NCI-H1105 (cell line): Measurements from ENCODE around the gene ADSS1.

ENCODE experiments used
- DNase-seq: peaks from one replicate; lab custom pipeline; 2025; lab: John Stamatoyannopoulos, UW

Gene ADSS1

DNA sequence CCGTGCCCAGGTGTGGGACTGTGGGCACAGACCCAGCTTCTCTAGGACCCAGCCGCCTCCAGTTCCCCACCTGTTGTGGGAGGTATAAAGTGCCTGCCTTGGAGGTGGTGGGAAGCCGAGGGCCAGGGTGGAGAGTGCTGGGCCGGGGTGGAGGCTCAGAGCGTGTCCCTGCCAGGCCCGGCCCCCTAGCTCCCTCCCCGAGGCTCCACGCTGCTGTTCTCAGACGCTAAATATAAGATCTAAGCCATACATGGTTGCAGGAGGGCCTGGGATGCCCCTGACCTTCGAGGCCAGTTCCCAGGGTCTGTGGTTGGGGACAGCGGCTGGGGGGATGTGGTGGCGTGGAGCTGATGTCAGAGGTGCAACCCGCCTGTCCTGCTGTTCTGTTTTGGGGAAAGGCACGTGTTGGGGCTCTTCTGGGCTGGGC is 23.8 kb upstream of the ADSS1 start:
- no peak for DNase-seq

GRCh38 chr14:104700747-104701217 is 23.2 kb upstream of the ADSS1 start:
- DNase-seq = no peak

DNA sequence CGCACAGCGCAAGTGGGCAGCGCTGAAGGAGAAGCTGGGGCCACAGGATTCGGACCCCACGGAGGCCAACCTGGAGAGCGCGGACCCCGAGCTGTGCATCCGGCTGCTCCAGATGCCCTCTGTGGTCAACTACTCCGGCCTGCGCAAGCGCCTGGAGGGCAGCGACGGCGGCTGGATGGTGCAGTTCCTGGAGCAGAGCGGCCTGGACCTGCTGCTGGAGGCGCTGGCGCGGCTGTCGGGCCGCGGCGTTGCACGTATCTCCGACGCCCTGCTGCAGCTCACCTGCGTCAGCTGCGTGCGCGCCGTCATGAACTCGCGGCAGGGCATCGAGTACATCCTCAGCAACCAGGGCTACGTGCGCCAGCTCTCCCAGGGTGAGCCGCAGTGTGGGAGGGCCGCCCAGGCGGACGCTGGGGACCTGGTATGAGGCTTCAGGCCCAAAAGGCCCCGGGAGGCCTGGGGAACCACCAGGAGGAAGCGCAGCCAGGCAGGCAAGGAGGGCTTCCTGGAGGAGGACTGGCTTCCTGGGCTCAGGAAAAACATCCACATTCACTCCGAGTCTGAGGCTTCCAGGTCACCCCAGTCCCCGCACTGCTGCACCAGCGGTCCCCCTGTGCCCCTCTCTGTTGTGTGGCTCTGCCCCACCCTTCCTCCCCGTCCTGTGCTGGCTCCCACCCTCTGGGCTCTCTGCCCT is 22.5 kb upstream of the ADSS1 start:
- DNase-seq = no peak

GRCh38 chr14:104702106-104702505 is 21.9 kb upstream of the ADSS1 start:
- DNase-seq = no peak

- no peak for DNase-seq
Observed at GRCh38 chr14:104702673-104703072, 21.4 kb upstream of the ADSS1 start.

- DNase-seq = no peak
Observed at GRCh38 chr14:104703269-104703668, 20.8 kb upstream of the ADSS1 start.

DNA sequence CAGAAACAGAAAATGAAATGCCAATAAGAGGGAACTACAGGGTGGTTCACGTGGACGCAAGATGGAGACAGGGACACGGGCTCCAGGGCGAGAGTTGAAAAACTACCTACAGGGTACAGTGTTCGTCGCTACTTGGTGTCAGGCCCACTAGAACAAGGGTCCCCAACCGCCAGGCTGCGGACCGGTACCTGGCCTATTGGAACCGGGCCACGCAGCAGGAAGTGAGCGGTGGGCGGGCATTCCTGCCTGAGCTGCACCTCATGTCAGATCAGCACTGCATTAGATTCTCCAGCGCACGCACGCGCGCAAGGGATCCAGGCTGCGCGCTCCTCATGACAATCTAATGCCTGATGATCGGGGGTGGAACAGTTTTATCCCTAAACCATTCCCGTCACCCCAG is 19.8 kb upstream of the ADSS1 start:
- no peak for DNase-seq

DNA sequence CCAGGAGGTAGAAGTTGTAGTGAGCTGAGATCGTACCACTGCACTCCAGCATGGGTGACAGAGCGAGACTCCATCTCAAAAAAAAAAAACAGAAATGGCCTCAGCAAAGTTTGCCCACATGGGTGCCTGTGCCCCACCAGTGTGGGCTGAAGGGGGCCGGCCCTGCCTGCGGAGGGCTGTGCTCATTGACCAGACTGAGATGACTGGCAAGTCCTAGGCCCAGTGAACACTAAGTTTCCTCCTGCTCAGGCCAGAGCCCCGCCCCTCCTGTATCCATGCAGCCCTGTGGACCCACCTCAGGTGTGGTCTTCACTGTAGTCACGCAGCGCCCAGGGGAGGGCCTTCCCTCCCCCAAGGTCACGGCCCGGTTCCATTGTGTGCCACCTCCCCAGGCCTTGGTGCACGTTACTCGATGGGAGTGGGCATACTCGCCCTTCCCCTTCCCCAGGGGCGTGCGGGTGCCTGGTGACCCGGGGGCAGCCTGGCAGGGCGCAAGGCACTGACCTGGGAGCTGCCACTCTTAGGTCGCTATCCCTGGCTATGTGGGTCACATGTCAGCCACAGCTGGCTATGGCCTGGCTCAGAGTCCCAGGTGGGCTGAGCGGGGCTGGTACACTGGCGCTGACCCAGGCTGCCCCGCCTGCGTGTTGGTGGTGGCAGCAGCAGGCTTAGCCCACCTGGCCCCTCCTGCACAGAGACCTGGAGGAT is 18.5 kb upstream of the ADSS1 start:
- DNase-seq = no peak

GRCh38 chr14:104706733-104707607 is 17.1 kb upstream of the ADSS1 start:
- DNase-seq = no peak

DNA sequence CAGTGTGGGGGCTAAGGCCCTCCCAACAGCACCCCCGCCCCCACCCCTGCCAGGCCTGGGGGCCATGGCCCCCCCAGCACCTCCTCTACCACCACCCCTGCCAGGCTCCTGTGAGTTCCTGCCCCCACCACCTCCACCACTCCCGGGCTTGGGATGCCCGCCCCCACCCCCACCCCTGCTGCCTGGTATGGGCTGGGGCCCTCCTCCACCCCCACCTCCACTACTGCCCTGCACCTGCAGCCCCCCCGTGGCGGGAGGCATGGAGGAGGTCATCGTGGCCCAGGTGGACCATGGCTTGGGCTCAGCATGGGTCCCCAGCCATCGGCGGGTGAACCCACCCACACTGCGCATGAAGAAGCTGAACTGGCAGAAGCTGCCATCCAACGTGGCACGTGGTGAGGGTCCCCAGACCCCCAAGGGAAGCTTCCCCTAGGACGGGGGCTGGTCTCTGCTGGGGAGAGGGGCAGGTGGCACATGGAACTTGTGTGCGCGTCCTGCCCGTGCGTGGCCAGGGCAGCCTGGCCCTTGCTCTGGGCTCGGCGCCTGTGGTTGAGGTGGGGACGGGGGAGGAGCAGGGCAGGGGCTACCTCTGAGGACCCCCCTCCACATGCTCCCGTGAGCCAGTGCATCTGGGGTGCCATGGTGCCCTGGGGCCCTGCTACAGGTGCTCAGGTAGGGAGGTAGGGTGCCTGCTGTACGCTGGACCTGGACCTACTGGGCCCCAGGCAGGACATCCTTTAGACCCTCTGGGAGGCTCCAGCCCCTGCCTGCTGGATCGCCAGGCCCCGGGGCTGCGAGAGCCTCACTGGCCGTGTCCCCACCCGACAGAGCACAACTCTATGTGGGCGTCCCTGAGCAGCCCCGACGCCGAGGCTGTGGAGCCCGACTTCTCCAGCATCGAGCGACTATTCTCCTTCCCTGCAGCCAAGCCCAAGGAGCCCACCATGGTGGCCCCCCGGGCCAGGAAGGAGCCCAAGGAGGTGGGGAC is 16.1 kb upstream of the ADSS1 start:
- DNase-seq = no peak

- DNase-seq = peak; percentile 49
Observed at GRCh38 chr14:104708606-104709268, 15.3 kb upstream of the ADSS1 start.

DNA sequence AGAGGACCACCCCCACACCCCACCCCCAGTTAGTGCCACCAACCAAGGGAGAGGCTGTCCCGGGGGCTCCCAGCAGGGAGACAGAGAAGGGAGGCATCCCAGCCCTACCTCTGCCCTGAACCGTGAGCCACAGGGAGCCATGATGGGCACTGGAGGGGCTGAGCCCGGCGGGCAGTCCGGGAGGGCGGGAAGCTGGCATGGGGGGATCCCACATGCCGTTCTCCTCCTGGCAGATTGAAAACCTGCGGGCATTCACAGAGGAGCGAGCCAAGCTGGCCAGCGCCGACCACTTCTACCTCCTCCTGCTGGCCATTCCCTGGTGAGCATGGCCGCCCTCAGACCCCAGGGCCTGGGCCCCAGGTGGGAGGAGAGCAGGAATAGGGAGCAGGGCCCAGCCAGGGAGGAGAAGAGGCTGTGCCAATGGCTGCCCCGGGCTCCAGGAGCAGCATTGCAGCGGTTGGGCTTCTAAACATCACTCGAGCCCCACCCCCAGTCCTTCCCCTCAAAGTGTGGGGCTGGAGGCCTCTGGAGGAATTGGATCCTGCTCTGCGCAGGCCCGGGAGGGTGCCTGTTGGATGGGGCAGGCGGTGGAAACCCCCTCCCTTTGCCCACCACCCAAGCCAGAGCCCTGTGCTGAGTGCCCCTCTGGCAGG is 14.5 kb upstream of the ADSS1 start:
- DNase-seq = no peak

DNA sequence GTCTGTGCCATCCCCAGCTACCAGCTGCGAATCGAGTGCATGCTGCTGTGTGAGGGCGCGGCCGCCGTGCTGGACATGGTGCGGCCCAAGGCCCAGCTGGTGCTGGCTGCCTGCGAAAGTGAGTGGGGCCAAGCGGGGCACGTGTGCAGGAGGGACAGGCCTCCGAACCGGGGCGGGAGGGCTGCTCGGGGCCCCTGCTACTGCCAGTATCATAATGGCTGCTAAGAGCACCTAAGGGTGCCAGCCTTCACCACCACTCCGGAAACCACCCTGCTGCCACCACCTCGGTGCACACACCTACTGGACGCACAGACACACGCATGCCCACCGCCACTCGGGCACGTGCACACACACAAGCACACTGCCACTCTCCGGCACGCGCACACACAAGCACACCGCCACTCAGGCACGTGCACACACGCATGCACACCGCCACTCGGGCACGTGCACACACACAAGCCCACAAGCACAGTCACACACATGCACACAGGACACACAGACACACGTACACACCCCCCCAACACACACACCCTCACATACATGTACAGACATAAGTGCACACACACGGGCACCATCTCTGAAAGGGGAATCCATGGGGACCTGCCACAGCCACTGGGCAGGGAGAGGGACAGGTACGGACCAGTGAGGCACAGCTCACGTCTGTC is 13.8 kb upstream of the ADSS1 start:
- DNase-seq = no peak

GRCh38 chr14:104712881-104713734 is 10.9 kb upstream of the ADSS1 start:
- DNase-seq = no peak

DNA sequence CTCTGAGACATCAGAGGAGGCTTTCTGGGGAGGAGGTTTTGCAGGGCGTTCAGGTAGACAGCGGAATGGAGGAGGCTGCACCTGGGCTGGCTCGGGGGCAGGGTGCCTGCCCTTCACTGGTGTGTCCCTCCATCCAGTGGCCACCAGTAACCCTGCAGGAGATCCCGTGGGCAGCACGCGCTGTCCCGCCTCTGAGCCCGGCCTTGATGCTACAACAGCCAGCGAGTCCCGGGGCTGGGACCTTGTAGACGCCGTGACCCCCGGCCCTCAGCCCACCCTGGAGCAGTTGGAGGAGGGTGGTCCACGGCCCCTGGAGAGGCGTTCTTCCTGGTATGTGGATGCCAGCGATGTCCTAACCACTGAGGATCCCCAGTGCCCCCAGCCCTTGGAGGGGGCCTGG is 10.0 kb upstream of the ADSS1 start:
- DNase-seq = no peak

DNA sequence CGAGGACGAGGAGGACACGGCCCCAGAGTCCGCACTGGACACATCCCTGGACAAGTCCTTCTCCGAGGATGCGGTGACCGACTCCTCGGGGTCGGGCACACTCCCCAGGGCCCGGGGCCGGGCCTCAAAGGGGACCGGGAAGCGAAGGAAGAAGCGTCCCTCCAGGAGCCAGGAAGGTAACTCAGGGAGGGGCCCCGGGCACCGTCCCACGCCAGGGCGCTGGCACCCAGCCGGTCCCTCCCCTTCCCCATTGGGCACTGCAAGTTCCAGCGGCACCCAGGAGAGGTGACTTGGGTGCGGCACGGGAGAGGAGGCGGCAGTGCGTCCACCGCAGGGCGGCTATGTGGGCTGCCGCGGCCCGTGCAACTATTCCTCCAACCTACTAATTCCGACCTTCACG is 9.3 kb upstream of the ADSS1 start:
- no peak for DNase-seq

- DNase-seq = no peak
Observed at GRCh38 chr14:104715416-104715815, 8.6 kb upstream of the ADSS1 start.

- no peak for DNase-seq
Observed at GRCh38 chr14:104715871-104716270, 8.2 kb upstream of the ADSS1 start.

DNA sequence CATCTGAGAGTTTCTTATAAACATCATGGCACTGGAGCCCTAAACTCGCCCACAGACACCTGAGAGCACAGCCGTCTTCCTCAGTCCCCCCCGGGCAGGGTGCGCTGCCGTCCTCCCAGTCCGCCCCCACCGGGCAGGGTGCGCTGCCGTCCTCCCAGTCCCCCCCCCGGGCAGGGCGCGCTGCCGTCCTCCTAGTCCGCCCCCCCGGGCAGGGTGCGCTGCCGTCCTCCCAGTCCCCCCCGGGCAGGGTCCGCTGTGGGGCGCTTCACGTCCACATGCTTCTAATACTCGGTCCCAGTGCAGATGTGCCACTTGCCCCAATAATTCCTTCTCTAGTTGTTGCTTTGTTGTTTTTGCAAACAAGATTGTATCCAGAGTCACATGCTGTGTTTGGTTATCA is 6.9 kb upstream of the ADSS1 start:
- no peak for DNase-seq
